Right lobe of liver (tissue), 6 donors: Measurements from ENCODE around the gene LRRC15. TPM values are rescaled to one million over a fixed set of nuclear protein-coding genes. Genes with fewer than 3 reads are reported as not detected.

Source experiments
- ATAC-seq, 4 donors: fragments of 200-7000 bp; cut with Tn5 transposase; one replicate each; pipeline ENCODE4 v1.9.1; 2020; ENCODE audit warnings: mild to moderate bottlenecking in 4 of 4, moderate library complexity in 4 of 4
- DNase-seq, 3 donors: peaks; one replicate each; pipeline ENCODE4 v3.0.0-alpha.2; 2020
- H3K27ac ChIP-seq, 3 donors: fragments of 200-600 bp; one replicate each; pipeline ENCODE4 v1.8.0; 2022
- H3K27me3 ChIP-seq, 2 donors: fragments of 200-600 bp; one replicate each; pipeline ENCODE4 v1.8.0; 2022
- H3K36me3 ChIP-seq, 4 donors: fragments of 200-600 bp; sonication (generic) in 1 of 4; one replicate each; pipeline versions ENCODE4 v1.5.1 to v1.8.0; 2017 to 2022; ENCODE audit warnings: control low read depth in 1 of 4
- H3K4me1 ChIP-seq, 4 donors: fragments of 200-600 bp; sonication (generic) in 1 of 4; one replicate each; pipeline versions ENCODE4 v1.5.1 to v1.8.0; 2017 to 2022; ENCODE audit warnings: control low read depth in 1 of 4
- H3K4me3 ChIP-seq, 3 donors: fragments of 200-600 bp; one replicate each; pipeline ENCODE4 v1.8.0; 2022
- H3K9me3 ChIP-seq, 4 donors: fragments of 200-600 bp; sonication (generic) in 1 of 4; one replicate each; pipeline versions ENCODE4 v1.5.1 to v1.8.0; 2017 to 2022; ENCODE audit warnings: control low read depth in 1 of 4
- CTCF ChIP-seq, 4 donors: fragments of 200-600 bp in 3 of 4; fragments of 450-650 bp in 1 of 4; IDR thresholded peaks; one replicate each; pipeline versions ENCODE4 v1.5.1 to v1.8.0; 2016 to 2022; ENCODE audit warnings: antibody characterized with exemption in 4 of 4, mild to moderate bottlenecking in 2 of 4
- POLR2A ChIP-seq: fragments of 450-650 bp; IDR thresholded peaks from one replicate; pipeline ENCODE4 v1.6.1; 2017; ENCODE audit warnings: antibody characterized with exemption, mild to moderate bottlenecking
- WGBS: methylation state at CpG from one replicate; pipeline ENCODE4 v1.1.6; 2018; ENCODE audit warnings: low coverage, low lambda C conversion rate; ENCODE audit not compliant: insufficient coverage; ENCODE audit errors: missing lambda C conversion rate; 5-methylcytosine and 5-hydroxymethylcytosine counted together
- intact Hi-C, 2 donors: fragments of 100-400 bp; cut with DNase I; formaldehyde crosslinking; loops; one replicate each; pipeline versions ENCODE4 v1.11.2 to v1.14.1; 2022
- total RNA-seq, 6 experiments: library from RNA; depleted of rRNA in 2 of 6; stranded (reverse); fragments of >200 nt in 2 of 6; fragmentation: NEBNext Ultra II Directional in 3 of 6; extraction: Animal tissue kit (Norgen Biotek cat#: 25700) in 3 of 6; gene quantifications; one replicate each; pipeline versions ENCODE4 v1.1.0 to v1.2.4, GENCODE V29; 2016 to 2023
- donor health status: DM: no; HTN: yes; CAD: no.
- donor health status: DM: no; HTN: no; CAD: no.
- donor health status: DM: no; HTN: no; CAD: no.
- donor health status: DM: no; HTN: yes; CAD: no.
- donor health status: DM: no; HTN: yes; CAD: no.

Gene LRRC15
- total RNA-seq, 6 experiments from 2014 or later, result 0.07 to 0.37 (median 0.09) TPM; not detected in 1

- TF ChIP-seq POLR2A, result no peak
- TF ChIP-seq CTCF (IDR thresholded peaks at IDR 0.05), result no peak
- no peak overlapping the region for H3K27ac ChIP-seq
- ATAC-seq, result no peak
- intact Hi-C loops, result no loop called here
- no peak for DNase-seq
- no peaks in the 10 kb centered on the region for H3K27me3 ChIP-seq
- WGBS, result 63% methylated on average over 10 of the region's 15 CpGs
- no peak overlapping the region for H3K4me3 ChIP-seq
- H3K4me1 ChIP-seq, result peaks cover 0 to 13% (median 6%) of the 10 kb centered on the region in 4 donors
- H3K9me3 ChIP-seq, result no peaks in the 10 kb centered on the region
- H3K36me3 ChIP-seq, result no peaks in the 10 kb centered on the region
Measured at GRCh38 chr3:194326192-194326967, 43.2 kb downstream of the LRRC15 start.

- Histone ChIP-seq H3K27me3 (no peaks in the 10 kb centered on the region), H3K9me3 (no peaks in the 10 kb centered on the region), H3K36me3 (no peaks in the 10 kb centered on the region), H3K27ac (no peak overlapping the region), H3K4me1 (peaks cover 0 to 11% (median 5%) of the 10 kb centered on the region in 4 donors), H3K4me3 (no peak overlapping the region)
- peak in 1 of 3 donors; percentile 43 for DNase-seq
- ATAC-seq, result no peak
- 92% methylated on average over 1 of the region's 15 CpGs for WGBS
- intact Hi-C loops, result no loop called here
- TF ChIP-seq CTCF (IDR thresholded peaks at IDR 0.05) (no peak), POLR2A (no peak)
Measured at GRCh38 chr3:194325424-194326153, 44.0 kb downstream of the LRRC15 start.

GRCh38 chr3:194324823-194325327 is 44.7 kb downstream of the LRRC15 start:
- H3K36me3 ChIP-seq, result no peaks in the 10 kb centered on the region
- no peak overlapping the region for H3K4me3 ChIP-seq
- no peaks in the 10 kb centered on the region for H3K9me3 ChIP-seq
- TF ChIP-seq CTCF (IDR thresholded peaks at IDR 0.05) (no peak), POLR2A (no peak)
- WGBS, result 88% methylated on average over 3 of the region's 3 CpGs
- ATAC-seq (no peak), DNase-seq (peak in 1 of 3 donors; percentile 0)
- H3K27me3 ChIP-seq, result no peaks in the 10 kb centered on the region
- no peak overlapping the region for H3K27ac ChIP-seq
- intact Hi-C loops, result loop anchor here in 1 of 2 donors (5.0 kb wide), 1 partner anchor 553 kb away; no protein-coding TSS in a partner anchor
- H3K4me1 ChIP-seq, result peaks cover 0 to 13% (median 5%) of the 10 kb centered on the region in 4 donors

GRCh38 chr3:194323785-194324735 is 45.5 kb downstream of the LRRC15 start:
- Histone ChIP-seq H3K27ac (no peak overlapping the region), H3K27me3 (no peaks in the 10 kb centered on the region), H3K36me3 (no peaks in the 10 kb centered on the region), H3K4me3 (no peak overlapping the region), H3K9me3 (no peaks in the 10 kb centered on the region), H3K4me1 (peaks cover 0 to 13% (median 5%) of the 10 kb centered on the region in 4 donors)
- DNase-seq (peak in 1 of 3 donors; percentile 52), ATAC-seq (peak; percentile 8 to 24 (median 14))
- intact Hi-C loops, result loop anchor here in 1 of 2 donors (5.0 kb wide), 1 partner anchor 552 kb away; no protein-coding TSS in a partner anchor
- WGBS, result 64% methylated on average over 15 of the region's 39 CpGs
- TF ChIP-seq CTCF (IDR thresholded peaks at IDR 0.05) (no peak), POLR2A (no peak)
